ENCODE measurements around the gene LSAMP. TPM values are rescaled to one million over a fixed set of nuclear protein-coding genes. Genes with fewer than 3 reads are reported as not detected.

LSAMP gene
- total RNA-seq, 1 donor: 3.3 TPM

- no peaks in the 10 kb centered on the region for H3K27me3 ChIP-seq (ENCODE audit: insufficient read depth, low read length)
- DNase-seq (ENCODE audit: insufficient read length, low spot score, missing footprints): peak; percentile 47
- H3K4me1 ChIP-seq (ENCODE audit: insufficient read depth, low read length): no peaks in the 10 kb centered on the region
- no peak overlapping the region for H3K27ac ChIP-seq (ENCODE audit: low read depth, low read length)
- H4K20me1 ChIP-seq (ENCODE audit: insufficient read depth, low read length): no peaks in the 10 kb centered on the region
- H3K4me3 ChIP-seq (ENCODE audit: insufficient read depth, low read length): no peak overlapping the region
- H3K79me2 ChIP-seq (ENCODE audit: insufficient read depth, low read length): no peaks in the 10 kb centered on the region
- TF ChIP-seq, protein P1, sequence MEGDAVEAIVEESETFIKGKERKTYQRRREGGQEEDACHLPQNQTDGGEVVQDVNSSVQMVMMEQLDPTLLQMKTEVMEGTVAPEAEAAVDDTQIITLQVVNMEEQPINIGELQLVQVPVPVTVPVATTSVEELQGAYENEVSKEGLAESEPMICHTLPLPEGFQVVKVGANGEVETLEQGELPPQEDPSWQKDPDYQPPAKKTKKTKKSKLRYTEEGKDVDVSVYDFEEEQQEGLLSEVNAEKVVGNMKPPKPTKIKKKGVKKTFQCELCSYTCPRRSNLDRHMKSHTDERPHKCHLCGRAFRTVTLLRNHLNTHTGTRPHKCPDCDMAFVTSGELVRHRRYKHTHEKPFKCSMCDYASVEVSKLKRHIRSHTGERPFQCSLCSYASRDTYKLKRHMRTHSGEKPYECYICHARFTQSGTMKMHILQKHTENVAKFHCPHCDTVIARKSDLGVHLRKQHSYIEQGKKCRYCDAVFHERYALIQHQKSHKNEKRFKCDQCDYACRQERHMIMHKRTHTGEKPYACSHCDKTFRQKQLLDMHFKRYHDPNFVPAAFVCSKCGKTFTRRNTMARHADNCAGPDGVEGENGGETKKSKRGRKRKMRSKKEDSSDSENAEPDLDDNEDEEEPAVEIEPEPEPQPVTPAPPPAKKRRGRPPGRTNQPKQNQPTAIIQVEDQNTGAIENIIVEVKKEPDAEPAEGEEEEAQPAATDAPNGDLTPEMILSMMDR (IDR thresholded peaks at IDR 0.05; ENCODE audit: extremely low read depth, low read depth, low read length): no peak
- no peaks in the 10 kb centered on the region for H3K9me3 ChIP-seq (ENCODE audit: low read depth, low read length)
- no peak overlapping the region for H2AFZ ChIP-seq (ENCODE audit: low read length)
- H3K4me2 ChIP-seq (ENCODE audit: insufficient read depth, low read length): no peak overlapping the region
- no peaks in the 10 kb centered on the region for H3K36me3 ChIP-seq (ENCODE audit: insufficient read depth, low read length)
Measured at GRCh38 chr3:116281313-116282143, 163.8 kb downstream of the LSAMP start.

GRCh38 chr3:116280130-116280740, 165.1 kb downstream of the LSAMP start:
- no peaks in the 10 kb centered on the region for H3K79me2 ChIP-seq (ENCODE audit: insufficient read depth, low read length)
- no peaks in the 10 kb centered on the region for H3K36me3 ChIP-seq (ENCODE audit: insufficient read depth, low read length)
- no peak overlapping the region for H3K4me2 ChIP-seq (ENCODE audit: insufficient read depth, low read length)
- H3K27me3 ChIP-seq (ENCODE audit: insufficient read depth, low read length): no peaks in the 10 kb centered on the region
- H3K9me3 ChIP-seq (ENCODE audit: low read depth, low read length): no peaks in the 10 kb centered on the region
- no peak overlapping the region for H3K27ac ChIP-seq (ENCODE audit: low read depth, low read length)
- H4K20me1 ChIP-seq (ENCODE audit: insufficient read depth, low read length): no peaks in the 10 kb centered on the region
- H3K4me3 ChIP-seq (ENCODE audit: insufficient read depth, low read length): no peak overlapping the region
- H3K4me1 ChIP-seq (ENCODE audit: insufficient read depth, low read length): no peaks in the 10 kb centered on the region
- TF ChIP-seq, protein P1 (IDR thresholded peaks at IDR 0.05; ENCODE audit: extremely low read depth, low read depth, low read length): no peak
- H2AFZ ChIP-seq (ENCODE audit: low read length): no peak overlapping the region
- no peak for DNase-seq (ENCODE audit: insufficient read length, low spot score, missing footprints)

GRCh38 chr3:116276675-116277074, 168.6 kb downstream of the LSAMP start:
- Histone ChIP-seq H3K79me2 (ENCODE audit: insufficient read depth, low read length) (no peaks in the 10 kb centered on the region), H3K4me1 (ENCODE audit: insufficient read depth, low read length) (no peaks in the 10 kb centered on the region), H3K4me3 (ENCODE audit: insufficient read depth, low read length) (no peak overlapping the region), H3K27me3 (ENCODE audit: insufficient read depth, low read length) (no peaks in the 10 kb centered on the region), H2AFZ (ENCODE audit: low read length) (no peak overlapping the region), H3K27ac (ENCODE audit: low read depth, low read length) (no peak overlapping the region), H3K9me3 (ENCODE audit: low read depth, low read length) (no peaks in the 10 kb centered on the region), H4K20me1 (ENCODE audit: insufficient read depth, low read length) (no peaks in the 10 kb centered on the region), H3K36me3 (ENCODE audit: insufficient read depth, low read length) (no peaks in the 10 kb centered on the region), H3K4me2 (ENCODE audit: insufficient read depth, low read length) (no peak overlapping the region)
- TF ChIP-seq, protein P1 (IDR thresholded peaks at IDR 0.05; ENCODE audit: extremely low read depth, low read depth, low read length): no peak
- DNase-seq (ENCODE audit: insufficient read length, low spot score, missing footprints): no peak

GRCh38 chr3:116270056-116270455, 175.2 kb downstream of the LSAMP start:
- TF ChIP-seq, protein P1 (IDR thresholded peaks at IDR 0.05; ENCODE audit: extremely low read depth, low read depth, low read length): no peak
- no peaks in the 10 kb centered on the region for H3K9me3 ChIP-seq (ENCODE audit: low read depth, low read length)
- H3K27ac ChIP-seq (ENCODE audit: low read depth, low read length): no peak overlapping the region
- H3K36me3 ChIP-seq (ENCODE audit: insufficient read depth, low read length): no peaks in the 10 kb centered on the region
- no peaks in the 10 kb centered on the region for H3K27me3 ChIP-seq (ENCODE audit: insufficient read depth, low read length)
- no peaks in the 10 kb centered on the region for H3K4me1 ChIP-seq (ENCODE audit: insufficient read depth, low read length)
- no peaks in the 10 kb centered on the region for H3K79me2 ChIP-seq (ENCODE audit: insufficient read depth, low read length)
- H2AFZ ChIP-seq (ENCODE audit: low read length): no peak overlapping the region
- H3K4me3 ChIP-seq (ENCODE audit: insufficient read depth, low read length): no peak overlapping the region
- no peaks in the 10 kb centered on the region for H4K20me1 ChIP-seq (ENCODE audit: insufficient read depth, low read length)
- no peak for DNase-seq (ENCODE audit: insufficient read length, low spot score, missing footprints)
- no peak overlapping the region for H3K4me2 ChIP-seq (ENCODE audit: insufficient read depth, low read length)

Data from osteoblast (primary cell).